HG02588 (cell line): Measurements from ENCODE around the gene PPARD.
A peak's percentile ranks its signal among the peaks of the same experiment; 100 is the strongest.
"Not testable (repeated sequence)": the region's sequence is repeated elsewhere in the genome, so short reads cannot be mapped to it uniquely, and the experiment has no call there.

Source experiments
- ATAC-seq: cut with Tn5 transposase; IDR thresholded peaks from one replicate; pipeline ENCODE4 v1.9.1; 2021; ENCODE audit warnings: mild to moderate bottlenecking, moderate library complexity; ENCODE audit not compliant: unreplicated experiment

PPARD gene

GRCh38 chr6:35342258-35343091, at the start of gene PPARD:
TSS of gene PPARD (plus strand) at chr6:35342558. CDS start at chr6:35411088, 68,530 bp downstream.
- ATAC-seq, result peak; percentile 97

DNA sequence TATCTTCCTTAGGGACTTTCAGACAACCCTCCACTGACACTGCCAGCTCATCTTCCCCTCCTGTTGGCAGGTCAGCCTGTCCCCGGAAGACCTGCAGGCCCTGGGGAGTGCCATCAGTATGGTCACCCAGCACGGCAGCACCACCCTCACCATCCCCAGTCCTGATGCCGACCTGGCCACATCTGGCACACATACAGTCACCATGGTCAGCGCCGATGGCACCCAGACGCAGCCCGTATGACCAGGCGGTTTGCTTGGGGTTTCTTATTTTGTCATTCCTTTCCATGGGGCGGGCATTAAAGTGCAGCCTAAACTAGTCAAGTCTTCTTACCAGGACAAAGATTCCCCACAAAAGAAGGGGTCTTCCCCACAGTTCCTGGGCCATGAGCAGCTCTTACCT, 48.7 kb upstream of the PPARD start:
- no peak for ATAC-seq

DNA sequence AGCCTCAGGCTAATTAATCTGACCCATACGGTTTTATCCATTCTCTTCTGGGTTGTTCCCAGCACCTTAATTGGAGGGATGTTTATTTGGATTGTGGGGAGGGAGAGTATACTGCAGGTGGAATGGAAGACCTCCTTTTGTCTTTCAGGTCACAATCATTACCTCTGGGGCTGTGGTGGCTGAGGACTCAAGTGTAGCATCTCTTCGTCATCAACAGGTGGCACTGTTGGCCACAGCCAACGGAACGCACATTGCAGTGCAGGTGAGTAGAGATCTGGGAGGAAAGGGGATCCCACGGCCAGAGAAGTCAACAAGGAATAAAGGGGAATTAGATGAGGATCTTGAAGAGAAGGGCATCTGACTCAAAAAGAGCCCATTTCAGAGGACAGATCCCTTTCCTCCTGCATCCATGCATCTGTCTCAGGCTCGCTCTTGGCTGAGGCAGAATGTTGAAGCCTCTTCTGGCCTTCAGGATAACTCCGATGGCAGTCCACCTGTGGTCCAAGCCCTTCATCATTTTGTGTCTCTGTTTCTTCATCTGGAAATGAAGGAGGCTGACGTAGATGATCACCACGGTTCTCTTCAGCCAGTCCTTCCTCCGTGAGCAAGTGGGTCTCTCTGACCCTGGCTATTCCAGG, 47.9 kb upstream of the PPARD start:
- no peak for ATAC-seq

- ATAC-seq, result no peak
These were observed 47.3 kb upstream of the PPARD start for GRCh38 chr6:35295036-35295435.

DNA sequence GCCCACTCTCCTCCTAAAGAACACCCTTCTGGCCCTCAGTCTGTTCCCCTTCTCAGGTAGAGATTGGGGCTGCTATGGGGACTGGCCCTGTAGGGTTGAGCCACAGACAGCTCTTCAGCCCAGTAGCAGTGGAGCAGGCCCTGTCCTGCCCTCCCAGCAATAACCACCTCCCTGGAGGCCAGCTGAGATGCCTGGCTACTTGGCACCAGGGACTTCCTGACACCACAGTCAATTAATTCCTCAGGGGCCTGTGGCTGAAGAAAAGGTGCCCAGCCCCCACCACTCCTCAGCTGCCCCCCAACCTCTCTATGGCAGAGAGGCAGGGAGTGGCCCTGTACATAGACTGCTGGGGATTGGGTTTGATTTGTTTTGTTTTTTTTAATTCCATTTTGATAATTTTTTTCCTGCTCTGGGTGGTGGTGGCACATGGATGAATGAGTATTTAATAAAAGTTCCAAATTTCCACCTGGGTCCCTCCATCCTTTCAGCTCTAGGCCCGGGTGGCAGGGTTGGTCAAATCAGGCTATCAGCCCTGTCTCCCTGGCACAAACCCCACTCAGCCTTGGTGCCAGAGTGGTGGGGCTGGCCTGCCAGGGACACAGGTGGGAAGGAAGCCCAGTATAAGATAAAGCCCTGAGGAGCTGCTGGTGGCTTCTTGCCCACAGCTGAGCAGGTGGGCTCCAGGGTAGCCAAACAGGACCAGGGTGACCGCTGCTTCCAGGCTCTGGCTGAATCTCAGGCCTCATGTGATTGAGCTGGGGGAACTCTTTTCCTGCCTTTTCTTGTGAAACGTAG, 46.6 kb upstream of the PPARD start:
- no peak for ATAC-seq

GRCh38 chr6:35296931-35297600, 45.3 kb upstream of the PPARD start:
- ATAC-seq, result no peak

GRCh38 chr6:35297601-35298481, 44.5 kb upstream of the PPARD start, which contains the start of gene DEF6:
TSS of gene DEF6 (plus strand) at chr6:35297818. CDS start at chr6:35297857, 39 bp downstream.
- peak; percentile 77 for ATAC-seq

DNA sequence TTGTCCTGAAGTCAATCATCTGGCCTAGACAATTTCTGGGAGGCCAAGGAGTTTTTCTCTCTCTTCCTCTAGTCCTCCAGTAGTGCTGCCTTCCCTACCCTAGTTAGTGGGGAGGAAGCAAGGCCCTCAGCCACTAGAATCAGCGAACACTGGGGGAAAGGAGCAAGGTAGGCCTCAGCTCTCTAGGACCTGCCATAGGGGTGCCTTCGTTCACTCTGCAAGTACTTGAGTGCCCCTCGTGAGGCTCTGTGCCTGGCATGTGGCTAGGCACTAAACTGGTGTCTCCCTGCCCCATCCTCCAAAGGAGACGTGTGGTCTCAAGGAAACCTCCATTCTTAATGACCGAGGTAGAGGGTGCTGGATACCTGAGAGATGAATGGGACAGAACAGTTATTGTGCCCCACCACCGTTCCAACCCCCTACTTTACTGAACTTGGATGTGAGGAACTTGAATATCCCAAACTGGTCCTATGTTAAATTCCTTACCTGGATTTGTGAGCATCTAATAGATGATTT, 43.7 kb upstream of the PPARD start:
- no peak for ATAC-seq

- no peak for ATAC-seq
These were observed 42.7 kb upstream of the PPARD start for GRCh38 chr6:35299674-35300073.

- no peak for ATAC-seq
These were observed 41.5 kb upstream of the PPARD start for GRCh38 chr6:35300848-35301247.

DNA sequence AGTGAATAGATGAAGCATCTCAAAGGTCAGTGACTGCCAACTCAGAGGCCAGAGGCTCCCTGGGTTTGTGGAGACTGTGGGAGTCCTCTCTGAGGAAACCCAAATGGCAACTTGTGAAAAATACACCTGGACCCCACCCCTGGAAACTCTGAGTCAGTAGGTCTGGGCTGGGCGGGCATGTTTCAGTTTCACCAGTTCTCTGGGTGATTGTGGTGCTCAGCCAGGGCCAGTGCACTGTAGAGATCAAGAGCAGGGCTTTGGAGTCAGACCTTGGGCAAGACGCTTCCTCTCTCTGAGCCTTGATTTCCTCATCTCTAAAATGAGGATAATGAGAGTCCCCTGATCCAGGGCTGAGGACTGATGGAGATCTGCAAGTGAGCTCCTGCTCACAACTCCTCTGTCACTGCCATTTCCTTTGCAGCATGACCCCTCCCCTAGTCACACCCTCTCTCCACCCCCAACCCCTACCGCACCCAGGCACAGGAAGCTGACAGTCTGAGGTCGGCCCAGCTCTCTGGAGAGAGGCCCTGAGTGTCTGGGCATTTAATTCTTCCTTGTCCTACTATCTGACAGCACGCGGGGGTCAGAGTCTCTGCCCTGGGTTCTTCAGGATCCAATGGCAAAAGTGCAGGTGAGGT, 39.6 kb upstream of the PPARD start:
- ATAC-seq, result peak; percentile 70

GRCh38 chr6:35304299-35304698, 38.1 kb upstream of the PPARD start:
- ATAC-seq, result no peak

DNA sequence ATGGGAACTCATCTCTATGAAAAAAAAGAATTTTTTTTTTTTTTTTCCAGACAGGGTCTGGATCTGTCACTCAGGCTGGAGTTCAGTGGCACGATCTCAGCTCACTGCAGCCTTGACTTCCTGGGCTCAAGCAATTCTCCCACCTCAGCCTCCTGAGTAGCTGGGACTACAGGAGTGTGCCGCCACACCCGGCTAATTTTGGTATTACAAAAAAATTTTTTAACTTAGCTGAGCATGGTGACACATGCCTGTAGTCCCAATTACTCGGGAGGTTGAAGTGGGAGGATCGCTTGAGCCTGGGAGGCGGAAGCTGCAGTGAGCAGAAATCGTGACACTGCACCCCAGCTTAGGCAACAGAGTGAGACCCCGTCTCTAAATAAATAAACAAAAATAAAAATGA, 37.2 kb upstream of the PPARD start:
- no peak for ATAC-seq

DNA sequence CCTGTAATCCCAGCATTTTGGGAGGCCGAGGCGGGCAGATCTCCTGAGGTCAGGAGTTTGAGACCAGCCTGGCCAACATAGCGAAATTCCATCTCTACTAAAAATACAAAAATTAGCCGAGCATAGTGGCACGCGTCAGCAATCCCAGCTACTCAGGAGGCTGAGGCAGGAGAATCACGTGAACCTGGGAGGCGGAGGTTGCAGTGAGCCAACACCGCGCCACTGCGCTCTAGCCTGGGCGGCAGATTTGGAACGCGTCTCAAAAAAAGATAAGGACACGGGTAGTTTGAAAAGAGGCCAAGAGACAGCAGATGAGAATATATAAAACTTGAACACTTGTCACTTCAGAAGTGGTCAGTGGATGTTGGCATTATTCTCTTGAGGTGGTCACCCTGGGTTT, 35.2 kb upstream of the PPARD start:
- ATAC-seq, result not testable (repeated sequence)

GRCh38 chr6:35308543-35308942, 33.8 kb upstream of the PPARD start:
- not testable (repeated sequence) for ATAC-seq

DNA sequence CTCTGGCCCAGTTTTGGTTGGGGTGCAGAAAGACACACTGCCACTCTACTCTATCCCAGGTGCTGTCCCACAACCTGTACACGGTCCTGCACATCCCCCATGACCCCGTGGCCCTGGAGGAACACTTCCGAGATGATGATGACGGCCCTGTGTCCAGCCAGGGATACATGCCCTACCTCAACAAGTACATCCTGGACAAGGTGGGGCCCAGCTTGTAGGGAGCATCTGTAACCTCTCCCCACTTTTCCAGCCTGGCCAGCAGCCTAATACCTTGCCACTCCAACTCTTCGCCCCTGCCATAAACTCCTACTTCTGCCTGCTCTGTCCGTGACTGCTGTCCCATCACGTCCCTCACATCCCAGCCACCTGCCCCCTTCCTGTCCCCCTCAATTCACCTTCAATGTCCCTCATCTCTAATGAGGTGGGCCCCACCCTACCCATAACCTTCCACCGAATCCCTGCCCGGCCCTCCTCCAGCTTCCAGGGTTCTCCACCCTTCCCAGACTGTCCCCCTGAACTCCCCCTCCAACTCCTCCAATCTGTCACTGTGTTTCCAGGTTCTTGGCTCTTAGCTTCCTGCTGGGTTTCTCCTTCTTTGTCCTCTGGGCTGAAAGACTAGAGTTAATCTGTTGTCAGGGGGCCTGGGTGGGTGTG, 32.6 kb upstream of the PPARD start:
- no peak for ATAC-seq

DNA sequence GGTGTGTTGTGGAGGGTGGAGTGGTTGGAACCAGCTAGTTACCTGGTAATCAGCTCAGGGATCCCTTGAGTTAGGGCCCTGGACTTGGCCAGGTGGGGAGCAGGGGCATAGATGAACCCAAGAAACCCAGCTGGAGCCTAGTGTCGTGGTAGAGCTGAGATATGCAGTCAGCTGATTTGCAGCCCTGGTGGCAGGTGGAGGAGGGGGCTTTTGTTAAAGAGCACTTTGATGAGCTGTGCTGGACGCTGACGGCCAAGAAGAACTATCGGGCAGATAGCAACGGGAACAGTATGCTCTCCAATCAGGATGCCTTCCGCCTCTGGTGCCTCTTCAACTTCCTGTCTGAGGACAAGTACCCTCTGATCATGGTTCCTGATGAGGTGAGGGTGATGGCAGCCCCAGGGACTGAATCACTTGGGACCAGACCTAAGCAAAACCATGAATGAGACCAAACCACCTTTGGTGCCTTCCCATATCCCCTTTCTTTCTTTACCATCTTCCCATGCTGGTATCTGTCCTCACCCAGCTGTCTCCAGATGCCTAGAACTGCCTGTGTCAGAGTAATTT, 32.0 kb upstream of the PPARD start:
- ATAC-seq, result no peak

- ATAC-seq, result no peak
These were observed 30.8 kb upstream of the PPARD start for GRCh38 chr6:35311390-35312075.
